Subcutaneous adipose tissue (tissue), 4 donors: ENCODE results near the gene PLEKHG4B. TPM values are rescaled to one million over a fixed set of nuclear protein-coding genes. Genes with fewer than 3 reads are reported as not detected.

ENCODE experiments used
- CTCF ChIP-seq: fragments of 450-650 bp; IDR thresholded peaks from one replicate; pipeline ENCODE4 v1.5.1; 2016; ENCODE audit warnings: low read depth, mild to moderate bottlenecking, control low read depth, antibody characterized with exemption, moderate library complexity
- total RNA-seq, 4 donors: library from RNA; depleted of rRNA; stranded (reverse); fragments of >200 nt; gene quantifications; one replicate each; pipeline ENCODE4 v1.1.0, GENCODE V29; 2016

The PLEKHG4B gene
- total RNA-seq, 4 donors from 2014 or later: under 0.01 TPM; not detected in 3

- no peak for TF ChIP-seq CTCF
Observed at GRCh38 chr5:169071-169727, 77.2 kb downstream of the PLEKHG4B start.

DNA sequence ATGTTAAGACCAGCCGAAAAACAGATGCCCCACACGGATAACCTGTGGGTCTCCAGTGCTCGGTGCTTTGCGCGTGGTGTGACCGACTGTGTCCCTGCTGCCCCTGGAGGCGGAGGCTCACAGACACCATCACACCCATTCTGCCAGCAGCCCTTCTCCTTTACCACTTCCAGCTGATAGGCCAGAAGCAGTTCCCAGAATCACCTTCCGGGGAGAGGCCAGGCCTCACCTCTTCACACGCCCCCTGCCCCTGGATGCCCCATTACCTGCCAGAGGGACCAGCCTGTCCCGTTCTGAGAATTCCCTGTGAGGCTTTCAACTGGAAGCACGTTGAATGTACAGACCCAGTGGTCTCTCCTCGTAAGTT is 77.7 kb downstream of the PLEKHG4B start:
- TF ChIP-seq CTCF: no peak

DNA sequence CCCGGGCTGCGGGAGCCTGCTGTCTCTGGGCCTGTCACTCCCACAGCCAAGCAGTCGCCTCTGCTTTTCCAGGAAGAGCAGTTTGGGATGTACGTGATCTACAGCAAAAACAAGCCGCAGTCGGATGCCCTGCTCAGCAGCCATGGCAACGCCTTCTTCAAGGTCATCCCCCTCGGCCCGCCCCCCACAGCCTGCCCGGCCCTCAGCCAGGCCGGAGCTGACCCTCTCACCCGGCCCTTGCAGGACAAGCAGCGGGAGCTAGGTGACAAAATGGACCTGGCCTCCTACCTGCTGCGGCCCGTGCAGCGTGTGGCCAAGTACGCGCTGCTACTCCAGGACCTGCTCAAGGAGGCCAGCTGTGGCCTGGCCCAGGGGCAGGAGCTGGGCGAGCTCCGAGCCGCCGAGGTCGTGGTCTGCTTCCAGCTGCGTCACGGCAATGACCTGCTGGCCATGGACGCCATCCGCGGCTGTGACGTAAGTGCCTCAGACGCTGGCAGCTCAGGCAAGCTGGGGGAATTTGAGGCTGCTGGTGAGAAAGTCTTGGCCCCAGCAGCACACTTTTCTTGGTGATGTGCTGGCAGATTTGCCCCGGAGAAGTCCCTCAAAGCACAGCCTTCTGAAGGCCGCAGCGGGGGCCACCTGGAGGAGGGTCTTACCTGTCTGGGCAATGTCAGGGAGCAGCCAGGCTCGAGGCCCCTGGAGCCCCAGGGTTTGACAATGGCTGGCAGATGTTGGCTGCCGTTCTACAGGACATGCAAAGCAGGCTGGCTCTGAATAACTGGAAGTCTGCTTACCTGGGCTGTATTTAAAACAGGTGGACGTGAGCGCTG is 79.2 kb downstream of the PLEKHG4B start:
- no peak for TF ChIP-seq CTCF

DNA sequence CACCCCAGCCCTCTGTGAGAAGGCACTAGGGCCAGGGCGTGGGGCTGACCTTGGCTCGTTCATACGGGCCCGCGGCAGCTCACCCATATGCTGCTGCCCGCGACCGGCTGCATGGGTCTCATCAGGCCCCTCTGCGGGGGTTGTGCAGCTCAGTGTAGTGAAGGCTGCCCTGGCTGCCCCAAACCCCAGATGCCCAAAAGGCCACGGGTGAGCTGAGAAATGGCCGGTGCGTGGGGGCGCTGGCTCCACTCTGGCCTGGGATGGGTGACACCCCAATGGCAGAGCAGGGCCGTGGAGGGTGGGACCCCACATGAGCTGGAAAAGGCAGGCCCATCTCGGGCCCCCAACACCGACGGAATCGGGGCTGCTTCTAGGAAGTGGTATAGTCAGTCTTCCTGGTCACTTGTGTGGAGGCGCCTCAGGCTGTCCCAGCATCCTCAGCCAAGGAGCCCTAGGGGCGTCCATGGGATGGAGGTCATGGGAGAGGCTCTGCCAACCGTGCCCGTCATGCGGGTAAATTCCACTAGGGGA is 79.9 kb downstream of the PLEKHG4B start:
- TF ChIP-seq CTCF: no peak

- TF ChIP-seq CTCF: no peak
Observed at GRCh38 chr5:172421-172820, 80.5 kb downstream of the PLEKHG4B start.

DNA sequence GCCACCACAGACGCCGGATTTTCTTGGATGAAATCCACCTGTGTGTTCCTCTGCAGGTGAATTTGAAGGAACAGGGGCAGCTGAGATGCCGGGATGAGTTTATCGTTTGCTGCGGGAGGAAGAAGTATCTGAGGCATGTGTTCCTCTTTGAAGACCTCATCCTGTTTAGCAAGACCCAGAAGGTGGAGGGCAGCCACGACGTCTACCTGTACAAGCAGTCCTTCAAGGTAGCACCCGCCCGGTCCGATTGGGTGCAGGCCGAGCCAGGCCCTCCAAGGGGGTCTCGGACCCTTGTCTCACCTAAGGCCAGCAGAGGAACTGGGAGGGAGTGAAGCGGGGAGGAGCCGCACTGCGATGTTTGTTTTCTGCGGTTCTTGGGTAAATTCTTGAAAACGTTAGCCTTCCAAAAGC is 80.9 kb downstream of the PLEKHG4B start:
- no peak for TF ChIP-seq CTCF
